ELR (cell line): ENCODE measurements around the gene SHISAL1.

Experiments
- DNase-seq: peaks from one replicate; pipeline ENCODE4 v3.0.0-alpha.2; 2015; ENCODE audit warnings: low read depth

The SHISAL1 gene

DNA sequence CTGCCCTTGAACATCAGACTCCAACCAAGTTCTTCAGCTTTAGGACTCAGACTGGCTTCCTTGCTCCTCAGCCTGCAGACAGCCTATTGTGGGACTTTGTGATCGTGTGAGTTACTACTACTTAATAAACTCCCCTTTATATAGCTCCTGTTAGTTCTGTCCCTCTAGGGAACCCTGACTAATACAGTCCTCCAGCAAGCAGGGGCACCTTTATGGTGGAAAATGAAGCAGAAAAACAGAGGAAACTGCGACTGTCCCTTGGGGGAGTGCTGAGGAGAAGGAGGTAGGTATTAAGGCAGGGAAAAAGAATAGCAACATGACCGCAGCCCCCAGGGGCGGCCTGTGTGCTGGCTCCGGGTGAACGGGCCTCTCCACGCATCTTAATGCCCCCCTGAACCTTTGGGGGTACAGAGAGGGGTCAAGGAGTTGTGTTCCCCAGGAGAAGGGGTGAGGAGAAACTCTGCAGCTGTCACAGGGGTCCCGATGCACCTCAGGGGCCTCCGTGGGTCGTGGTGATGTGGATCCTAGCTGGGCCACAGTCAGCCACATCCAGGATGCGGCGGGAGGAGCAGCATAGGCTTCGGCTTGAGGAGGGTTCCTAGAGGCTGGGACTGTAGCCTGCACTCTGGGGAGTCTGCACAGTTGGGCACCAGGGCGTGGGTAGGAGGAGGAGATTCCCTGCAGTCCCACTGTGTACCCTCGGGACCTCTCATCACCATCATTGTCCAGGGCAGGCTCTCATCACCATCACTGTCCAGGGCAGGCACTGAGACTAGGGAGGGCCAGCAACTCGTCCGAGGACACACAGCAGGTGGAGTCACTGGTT, 34.3 kb downstream of the SHISAL1 start:
- DNase-seq, result no peak

DNA sequence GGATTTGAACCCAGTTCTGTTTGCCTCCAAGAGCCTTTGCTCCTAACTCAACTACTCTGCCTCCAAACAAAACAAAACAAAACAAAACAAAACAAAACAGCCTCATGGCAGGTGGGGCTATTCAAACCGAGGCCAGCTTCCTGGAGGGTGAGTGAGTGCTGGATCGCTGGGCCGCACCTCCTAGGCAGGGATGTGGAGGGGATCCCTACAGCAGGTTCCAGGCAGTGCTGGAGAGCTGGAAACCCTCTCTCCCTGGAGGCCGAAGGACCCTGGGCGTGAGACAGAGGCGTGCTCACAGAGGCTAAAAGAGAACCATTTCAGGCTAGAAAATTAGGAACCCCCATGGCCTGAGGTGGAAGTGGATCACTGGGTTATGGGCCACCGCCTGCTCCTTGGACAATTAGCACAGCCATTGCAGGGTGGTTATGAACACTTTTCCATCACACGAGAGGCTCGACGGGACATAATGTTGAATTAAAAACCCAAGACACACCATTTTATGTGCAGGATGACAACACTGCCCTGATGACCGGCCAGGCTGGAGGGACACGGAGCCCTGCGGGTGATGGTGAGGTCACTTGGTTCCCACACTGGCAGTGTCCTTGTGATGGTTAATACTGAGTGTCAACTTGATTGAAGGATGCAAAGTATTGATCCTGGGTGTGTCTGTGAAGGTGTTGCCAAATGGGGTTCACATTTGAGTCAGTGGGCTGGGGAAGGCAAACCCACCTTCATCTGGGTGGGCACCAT, 35.2 kb downstream of the SHISAL1 start:
- DNase-seq, result no peak

DNA sequence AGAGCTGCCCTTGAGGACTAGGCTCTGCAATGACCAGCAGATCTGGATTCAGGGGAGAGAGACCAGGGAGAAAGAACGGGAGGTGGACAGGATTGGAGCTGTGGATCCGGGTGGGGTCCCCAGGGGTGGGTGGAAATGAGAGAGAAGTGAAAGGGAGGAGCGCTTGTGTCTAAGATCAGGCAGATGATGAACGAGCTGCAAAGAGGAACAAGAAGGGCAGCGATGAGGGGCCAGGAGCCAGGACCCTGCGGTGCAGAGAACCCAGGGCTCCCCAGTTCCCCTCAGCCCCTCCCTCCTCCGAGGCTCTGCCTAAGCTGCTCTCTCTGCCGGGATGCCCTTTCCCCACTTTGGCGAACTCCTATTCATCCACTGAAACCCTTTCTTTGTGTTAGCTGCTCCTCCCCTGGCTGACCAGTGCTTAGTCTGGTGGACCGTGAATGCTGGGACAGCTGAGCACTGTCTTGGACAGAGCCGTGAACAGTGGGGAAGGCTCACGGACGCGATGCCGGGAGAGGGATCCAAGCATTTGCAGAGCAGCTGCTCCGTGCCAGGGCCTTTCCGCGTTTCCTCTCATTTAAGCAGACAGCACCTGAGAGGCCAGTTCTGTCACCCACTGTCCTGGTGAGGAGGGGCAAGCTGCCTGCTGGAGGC, 35.9 kb downstream of the SHISAL1 start:
- no peak for DNase-seq

DNA sequence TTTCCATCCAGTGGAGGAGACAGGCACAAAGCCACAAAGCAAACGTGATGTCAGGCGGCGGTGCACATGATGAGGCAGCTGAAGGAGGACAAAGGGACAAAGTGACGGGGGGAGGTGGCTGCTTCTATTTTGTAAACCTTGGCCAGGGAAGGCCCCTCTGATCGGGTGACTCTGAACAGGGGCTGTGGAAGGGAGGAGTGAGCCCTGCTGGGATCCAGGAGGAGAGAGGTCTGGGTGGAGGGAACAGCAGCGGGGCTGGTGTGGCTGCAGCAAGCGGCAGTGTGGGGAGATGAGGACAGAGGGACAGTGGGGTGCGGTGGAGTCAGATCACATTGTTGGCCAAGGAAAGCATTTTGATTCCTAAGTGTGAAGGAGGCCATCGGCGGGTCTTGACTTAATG, 36.7 kb downstream of the SHISAL1 start:
- DNase-seq, result no peak

DNA sequence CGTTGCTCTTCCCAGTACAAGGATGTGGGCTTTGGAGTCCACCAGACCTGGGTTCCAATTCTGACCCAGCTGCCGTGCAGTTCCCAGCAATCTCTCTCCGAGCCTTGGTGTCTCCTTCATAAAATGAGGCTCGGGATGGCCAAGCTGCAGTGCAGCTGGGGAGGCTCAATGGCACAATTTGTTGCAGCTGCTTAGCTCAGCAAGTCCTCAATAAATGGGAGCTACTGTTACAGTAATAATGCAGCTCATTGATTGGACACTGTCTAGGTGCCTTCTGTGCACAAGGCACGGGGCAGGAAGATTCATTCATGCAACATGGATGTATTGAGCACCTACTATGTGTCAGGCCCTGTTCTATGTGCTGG, 37.1 kb downstream of the SHISAL1 start:
- DNase-seq, result no peak

DNA sequence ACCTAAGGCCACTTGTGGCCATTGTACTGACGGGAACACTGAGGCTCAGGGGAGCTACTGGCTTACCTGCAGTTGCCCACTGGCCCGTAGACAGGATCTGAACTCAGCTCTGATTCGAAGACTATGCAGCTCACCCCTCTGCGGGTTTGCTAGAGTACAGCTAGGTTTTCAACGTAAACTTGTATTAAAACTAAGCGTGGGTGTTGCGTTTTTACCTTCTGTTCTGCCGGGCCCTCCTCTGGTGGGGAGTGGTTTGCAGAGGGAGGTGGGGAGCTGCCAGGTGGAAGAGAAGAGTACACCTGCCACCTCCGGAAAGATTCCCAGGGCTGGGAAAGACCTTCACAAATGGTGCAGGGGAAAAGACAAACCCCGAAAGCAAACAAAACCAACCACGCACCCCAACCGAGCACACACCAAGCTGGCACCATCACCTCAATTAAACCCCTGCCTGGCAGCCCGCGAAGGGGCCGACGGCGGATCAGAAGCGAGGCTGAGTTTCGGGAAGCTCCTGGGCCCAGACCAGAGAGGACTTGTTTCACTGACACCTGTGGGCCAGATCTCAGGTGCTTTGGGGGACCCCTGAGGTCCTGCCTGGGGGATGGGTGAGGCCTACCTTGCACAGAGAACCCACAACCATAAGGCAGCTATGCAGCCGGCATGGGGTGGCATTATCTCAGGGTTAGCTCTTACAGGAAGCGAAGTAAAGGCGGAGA, 37.7 kb downstream of the SHISAL1 start:
- DNase-seq, result no peak

DNA sequence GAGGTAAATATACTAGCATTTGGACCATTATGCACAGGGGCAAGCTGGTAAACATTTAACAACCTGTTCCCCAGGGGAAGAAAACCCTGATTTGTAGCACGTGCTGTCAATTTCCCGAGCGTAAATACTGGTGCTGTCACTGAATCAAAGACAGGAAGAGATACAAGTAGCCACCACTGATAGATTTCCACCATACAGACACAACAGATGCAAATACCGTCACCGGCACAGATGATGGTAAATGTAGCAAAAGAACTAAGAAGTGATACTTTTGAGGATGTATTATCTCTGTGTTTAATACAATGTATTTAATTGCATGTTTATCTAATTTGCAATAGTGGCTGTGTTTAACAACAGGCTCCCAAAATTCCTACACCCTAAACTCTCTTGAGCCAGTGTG, 39.6 kb downstream of the SHISAL1 start:
- no peak for DNase-seq

DNA sequence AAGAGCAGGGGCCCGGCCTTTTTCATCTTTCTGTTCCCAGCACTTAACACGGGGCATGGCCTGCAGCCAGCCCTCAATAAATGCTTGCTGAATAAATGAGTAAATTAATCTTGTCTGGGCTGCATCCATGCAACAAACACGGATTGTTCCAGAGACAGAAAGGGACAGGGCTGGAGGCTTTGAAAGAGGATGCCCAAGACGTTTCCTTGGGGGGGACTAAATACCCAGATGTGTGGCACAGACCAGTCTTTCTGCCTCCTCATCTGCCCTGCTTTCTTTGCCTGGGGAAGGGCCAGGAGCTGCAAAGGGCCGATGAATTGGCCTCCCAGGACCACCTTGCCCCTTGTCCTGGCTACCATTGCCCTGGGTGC, 40.4 kb downstream of the SHISAL1 start:
- no peak for DNase-seq

DNA sequence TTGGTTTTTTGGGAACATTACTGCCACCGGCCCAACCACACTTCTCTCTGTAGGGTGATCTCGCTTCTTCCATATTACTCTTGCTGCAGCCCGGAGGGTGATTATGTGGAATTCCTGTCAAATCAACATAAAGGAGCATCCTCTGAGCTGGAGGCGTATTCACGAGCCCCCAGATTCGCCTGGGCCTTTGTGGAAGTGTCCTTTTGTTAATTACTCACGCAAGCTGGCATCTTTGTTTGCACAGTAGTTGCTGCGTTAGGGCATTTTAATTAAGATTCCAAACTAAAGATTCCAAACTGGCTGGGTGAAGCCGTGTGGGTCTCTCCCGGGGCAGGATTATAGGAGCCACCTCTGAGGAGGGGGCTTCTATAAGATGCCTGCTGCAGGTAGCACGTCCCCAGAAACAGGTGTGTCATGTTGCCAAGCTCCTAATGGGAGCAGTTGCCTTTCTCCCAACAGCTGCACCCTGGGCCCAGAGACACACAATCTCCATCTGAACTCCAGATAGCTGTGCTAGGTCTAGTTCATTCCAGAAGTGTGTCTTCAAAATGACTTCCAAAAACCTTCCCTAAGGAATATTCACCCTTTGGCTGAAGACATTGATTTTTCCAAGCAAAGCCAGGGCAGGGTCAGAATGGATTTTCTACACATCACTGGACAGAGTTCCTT, 40.9 kb downstream of the SHISAL1 start:
- DNase-seq, result no peak

DNA sequence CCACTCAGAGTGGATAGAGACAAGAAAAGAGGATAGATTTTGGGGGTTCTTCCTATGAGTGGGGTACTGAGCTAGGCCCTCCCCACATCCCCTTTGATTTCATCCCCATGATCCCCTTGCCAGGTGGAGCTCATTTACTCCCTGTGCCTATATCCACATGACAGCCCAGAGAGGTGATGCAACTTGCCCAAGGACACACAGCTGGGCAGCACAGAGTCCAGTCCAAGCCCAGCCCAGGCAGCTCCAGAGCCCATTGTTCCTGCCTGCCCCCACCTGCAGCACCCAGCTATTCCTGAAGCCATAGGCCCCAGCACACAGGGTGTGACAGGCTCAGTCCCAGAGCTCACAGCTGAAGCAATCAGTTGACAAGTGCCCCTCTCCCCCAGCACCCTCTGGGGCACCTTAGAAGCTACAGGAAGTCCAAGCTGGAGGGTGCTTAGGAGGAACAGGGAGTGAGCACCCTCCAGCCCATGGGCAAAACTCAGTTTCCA, 41.7 kb downstream of the SHISAL1 start:
- DNase-seq, result no peak

DNA sequence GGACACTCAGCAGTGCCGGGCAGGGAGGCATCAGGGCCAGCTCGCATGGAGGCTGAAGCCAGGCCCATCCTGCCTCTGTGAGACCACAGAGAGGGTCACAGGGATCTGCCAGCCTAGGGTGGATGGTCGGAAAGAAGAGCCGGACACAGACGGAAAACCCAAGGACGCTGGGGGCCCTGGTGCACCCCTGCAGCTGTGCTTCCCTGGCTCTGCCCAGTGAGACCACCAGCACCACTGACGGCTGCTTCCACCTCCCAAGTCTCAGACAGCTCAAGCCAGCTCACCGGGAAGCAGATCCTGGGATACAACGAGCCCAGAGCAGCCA, 42.2 kb downstream of the SHISAL1 start:
- no peak for DNase-seq

DNA sequence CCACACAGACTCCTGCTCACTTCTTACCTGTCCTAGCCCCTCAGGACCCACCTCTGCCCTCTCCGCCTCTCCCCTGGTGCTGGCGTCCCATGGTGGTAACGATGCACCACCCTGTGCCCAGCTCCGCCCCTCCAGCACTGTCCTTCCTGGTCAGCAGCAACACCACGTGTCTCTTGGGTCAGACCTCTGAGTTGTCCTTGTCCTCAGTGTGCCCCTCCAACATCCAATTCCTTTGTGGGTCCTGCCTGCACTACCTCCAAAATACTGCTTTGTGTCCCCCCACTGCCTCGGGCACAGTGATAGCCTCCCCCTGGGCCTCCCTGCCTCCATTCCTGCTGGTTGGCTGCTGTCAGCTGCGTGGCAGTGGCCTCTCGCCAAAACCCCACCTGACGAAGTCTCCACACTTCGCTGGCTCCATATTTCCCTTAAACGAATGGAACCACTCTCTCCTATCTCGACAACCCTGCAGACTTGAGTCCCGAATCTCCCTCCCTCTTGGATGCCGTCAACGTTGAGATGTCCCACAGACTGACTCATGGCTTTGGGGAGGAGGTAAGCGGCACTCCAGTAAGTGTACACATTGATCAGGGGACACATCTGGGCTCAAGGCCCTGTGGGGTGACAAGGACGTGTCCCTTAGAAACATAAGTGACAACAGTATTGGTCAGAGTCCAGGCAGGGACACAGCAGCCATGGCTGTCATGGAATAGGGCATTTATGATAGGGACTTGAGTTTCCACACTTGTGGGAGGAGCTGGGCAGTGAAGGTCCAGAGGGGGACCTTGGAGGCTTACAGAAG, 42.8 kb downstream of the SHISAL1 start:
- no peak for DNase-seq

DNA sequence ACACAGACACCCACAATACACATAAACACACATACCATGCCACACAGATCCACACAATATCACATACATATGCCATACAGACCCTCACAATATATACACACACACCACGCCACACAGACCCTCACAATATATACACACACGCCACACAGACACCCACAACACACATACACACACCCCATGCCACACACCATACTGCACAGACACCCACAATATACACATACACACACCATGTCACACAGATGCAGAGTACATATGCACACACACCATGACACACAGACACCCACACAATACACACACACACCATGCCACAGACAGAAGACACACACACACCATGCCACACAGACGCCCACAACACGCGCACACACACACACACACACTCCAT, 43.6 kb downstream of the SHISAL1 start:
- DNase-seq, result no peak

DNA sequence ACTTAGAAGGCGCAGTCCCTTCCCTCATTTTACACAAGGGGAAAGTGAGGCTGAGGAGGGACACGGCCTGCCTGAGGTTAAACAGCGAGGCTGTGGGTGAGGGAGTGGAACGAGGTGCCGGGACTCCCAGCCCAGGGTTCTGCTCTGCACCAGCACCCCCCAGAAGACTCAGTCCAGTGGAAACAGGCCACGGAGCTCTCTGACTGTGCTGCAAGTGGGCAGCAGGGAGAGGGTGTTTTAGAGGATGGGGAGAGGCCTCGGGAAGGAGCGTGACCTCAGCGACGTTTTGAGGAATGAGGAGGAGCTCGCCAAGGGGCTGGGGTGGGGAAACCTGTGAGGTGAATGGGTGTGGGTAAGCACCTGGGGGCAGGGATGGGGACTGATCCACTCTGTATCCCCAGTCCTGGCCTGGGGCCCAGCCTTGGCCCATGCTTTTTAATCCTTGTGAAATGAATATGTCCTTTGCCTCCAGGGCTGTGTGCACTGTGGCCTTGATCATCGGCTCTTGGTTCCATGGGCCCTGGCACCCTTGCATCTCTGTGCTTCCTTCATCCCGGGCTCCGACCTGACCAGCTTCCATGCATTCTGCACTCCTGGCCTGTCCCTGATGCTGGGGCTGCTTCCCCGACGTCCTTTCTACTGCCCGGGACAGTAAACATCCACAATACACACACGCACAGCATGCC, 44.2 kb downstream of the SHISAL1 start:
- DNase-seq, result no peak

DNA sequence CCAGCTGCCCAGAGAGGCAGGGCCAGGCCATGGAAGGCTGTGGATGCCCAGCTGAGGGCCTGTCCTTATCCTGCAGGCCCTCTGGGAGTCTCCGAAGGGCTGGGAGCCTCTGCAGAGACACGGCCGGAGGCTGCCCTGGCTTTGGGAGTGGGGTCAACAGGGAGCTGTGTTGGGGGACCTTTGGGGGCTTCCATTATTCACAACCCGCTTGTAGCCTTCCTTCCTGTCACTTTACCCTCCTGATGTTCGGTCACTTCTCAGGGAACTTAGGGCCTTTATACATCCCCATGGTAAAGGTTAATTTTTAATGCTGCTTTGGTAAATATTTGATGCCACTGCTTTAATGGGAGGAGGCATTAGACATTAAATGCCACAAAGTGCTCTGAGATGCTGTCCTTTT, 44.9 kb downstream of the SHISAL1 start:
- DNase-seq, result no peak

DNA sequence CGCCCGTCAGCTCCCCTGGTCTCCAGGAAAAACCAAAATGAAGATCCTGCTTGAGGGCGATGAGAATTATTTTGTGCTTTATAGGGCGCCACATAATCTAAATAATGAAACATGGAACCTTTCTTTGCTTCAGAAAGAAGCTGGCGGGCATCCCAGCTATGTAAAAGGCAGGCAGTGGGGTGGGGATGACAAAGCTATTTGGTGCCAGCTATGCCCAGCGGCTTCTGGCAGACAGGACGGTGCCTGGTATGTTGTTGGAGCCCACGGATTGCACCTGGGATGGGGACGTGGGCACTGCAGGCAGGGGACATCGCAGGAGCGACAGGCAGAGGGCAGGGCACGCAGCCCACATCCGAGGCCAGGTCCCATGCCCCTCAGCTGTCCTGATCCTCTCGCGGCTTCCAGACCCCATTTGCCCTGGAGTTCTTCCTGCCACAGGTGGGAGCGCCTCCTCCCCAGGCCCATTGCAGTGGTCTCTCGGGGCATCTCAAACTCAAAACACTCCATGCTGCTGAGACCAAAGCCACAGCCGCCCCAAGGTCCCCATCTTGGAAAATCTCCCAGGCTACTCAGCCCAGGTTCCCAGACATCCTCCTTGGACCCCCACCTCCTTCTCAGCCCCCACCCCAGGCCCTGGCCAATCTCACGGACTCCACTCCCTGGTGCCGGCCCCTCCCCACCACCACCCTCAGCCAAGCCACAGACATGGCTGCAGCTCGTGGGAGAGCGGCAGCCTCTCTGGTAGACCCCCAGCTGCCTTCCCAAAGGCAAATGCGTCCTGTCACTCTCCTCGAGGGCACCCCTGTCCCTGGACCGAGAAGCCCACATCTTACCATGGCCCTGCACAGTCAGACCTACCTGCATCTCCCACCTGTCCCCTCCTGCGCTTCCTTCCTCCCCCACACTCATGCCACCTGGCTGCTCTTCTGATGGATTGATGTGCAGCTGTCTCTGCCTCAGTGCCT, 45.7 kb downstream of the SHISAL1 start:
- DNase-seq, result no peak

DNA sequence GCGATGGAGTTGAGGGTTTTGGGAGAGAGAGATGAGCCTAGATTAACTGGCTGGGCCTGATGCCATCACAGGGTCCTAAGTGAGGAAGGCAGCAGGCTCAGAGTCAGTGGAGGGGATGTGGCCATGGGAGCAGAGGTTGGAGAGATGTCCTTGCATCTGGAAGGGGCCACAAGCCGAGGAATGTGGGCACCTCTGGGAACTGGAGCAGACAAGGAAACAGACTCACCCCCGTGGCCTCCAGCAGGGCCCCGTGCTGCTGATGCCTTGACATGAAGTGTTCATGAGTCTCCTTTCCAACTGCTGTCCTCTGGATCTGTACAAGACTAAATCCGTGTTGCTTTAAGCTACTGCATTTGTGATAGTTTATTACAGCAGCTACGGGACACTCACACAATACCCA, 49.2 kb downstream of the SHISAL1 start:
- DNase-seq, result no peak

DNA sequence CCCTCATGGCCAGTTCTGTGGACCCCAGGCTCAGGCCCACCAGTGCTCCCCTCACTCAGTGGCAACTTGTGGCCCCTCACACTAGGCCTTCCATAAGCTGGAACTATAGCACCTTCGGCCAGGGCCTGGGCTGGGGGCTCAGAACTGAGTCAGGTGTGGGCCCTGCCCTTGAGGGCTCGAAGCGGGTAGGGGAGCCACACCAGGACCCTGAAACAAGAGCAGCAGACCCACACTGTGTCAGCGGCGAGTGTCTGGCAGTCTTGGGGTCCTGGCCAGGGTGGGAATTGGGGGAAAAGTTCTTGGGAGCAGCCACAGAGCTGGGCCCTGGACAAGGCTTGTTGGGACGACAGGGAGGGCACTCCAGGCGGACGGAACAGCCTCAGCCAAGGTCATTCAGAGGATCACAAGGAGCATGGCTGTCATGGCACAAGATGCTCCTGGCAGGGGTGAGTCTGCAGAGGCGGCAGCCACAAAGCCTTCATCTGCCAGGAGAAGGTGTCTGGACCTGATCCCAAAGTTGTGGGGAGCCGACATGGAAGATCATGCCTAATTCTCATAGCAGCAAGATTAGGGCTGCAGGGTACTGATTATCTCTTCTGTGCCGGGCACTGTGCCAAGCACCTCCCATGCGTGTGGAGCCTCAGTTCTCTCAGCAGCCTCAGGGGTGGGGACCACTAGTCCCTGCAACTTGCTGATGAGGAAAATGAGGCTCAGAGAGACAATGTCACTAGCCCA, 50.7 kb downstream of the SHISAL1 start:
- no peak for DNase-seq
